ENCODE results near the gene ANKRD13A. TPM values are rescaled to one million over a fixed set of nuclear protein-coding genes. Genes with fewer than 3 reads are reported as not detected.
"Not testable (repeated sequence)": the region's sequence is repeated elsewhere in the genome, so short reads cannot be mapped to it uniquely, and the experiment has no call there.

Gene ANKRD13A
- total and polyA plus RNA-seq, 3 experiments from 2014 or later, result 38.1 to 47.1 (median 41.1) TPM

- DNase-seq, result no peak
- Histone ChIP-seq H3K9me3 (ENCODE audit: low read length) (no peaks in the 10 kb centered on the region), H3K27me3 (ENCODE audit: insufficient read depth, low read length, poor library complexity, severe bottlenecking) (no peaks in the 10 kb centered on the region), H3K36me3 (ENCODE audit: insufficient read depth, low read length) (no peaks in the 10 kb centered on the region), H3K4me3 (ENCODE audit: low read length) (no peak overlapping the region), H3K4me1 (ENCODE audit: insufficient read depth, low read length) (peaks cover 57% of the 10 kb centered on the region), H3K27ac (ENCODE audit: low read depth, low read length) (no peak overlapping the region)
- Mint-ChIP-seq H3K9me3 (no peaks in the 10 kb centered on the region), H3K4me1 (peaks cover 64 to 89% (median 85%) of the 10 kb centered on the region in 3 donors), H3K27me3 (no peaks in the 10 kb centered on the region), H3K36me3 (peaks cover 0 to 24% (median 1%) of the 10 kb centered on the region in 3 donors), H3K4me3 (peak overlapping the region in 4 of 7 donors; percentile 32 to 85 (median 44)), H3K27ac (peak overlapping the region; percentile 38 to 94 (median 76))
- ChIA-PET POLR2A (no interaction called here), CTCF (no interaction called here)
Observed at GRCh38 chr12:110002676-110003515, 3.7 kb downstream of the ANKRD13A start.

GRCh38 chr12:110004598-110004997 lies 5.4 kb downstream of the ANKRD13A start:
- Histone ChIP-seq H3K4me3 (ENCODE audit: low read length) (no peak overlapping the region), H3K27ac (ENCODE audit: low read depth, low read length) (no peak overlapping the region)
- no peaks in the 10 kb centered on the region for H3K9me3 Mint-ChIP-seq

DNA sequence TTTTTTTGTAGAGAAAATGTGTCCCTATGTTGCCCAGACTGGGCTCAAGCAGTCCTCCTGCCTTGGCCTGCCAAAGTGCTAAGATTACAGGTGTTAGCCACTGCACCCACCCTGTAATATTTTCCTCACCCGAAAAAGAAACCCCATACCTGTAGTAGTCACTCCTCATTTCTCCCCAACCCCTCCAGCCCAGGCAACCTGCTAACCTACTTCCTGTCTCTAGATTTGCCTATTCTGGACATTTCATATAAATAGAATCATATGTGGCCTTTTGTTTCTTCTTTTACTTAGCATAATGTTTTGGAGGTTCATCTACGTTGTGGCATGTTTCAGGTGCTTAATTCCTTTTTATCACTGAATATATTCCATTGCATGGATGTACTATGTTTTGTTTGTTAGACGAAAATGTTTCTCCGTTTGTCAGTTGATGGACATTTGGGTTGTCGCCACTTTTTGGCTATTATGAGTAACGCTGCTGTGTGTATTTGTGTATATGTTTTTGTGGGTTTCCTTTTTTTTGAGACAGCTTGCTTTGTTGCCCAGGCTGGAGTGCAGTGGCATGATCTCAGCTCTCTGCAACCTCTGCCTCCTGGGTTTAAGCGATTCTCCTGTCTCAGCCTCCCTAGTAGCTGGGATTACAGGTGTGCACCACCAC lies 6.2 kb downstream of the ANKRD13A start:
- Histone ChIP-seq H3K27me3 (ENCODE audit: insufficient read depth, low read length, poor library complexity, severe bottlenecking) (no peaks in the 10 kb centered on the region), H3K9me3 (ENCODE audit: low read length) (no peaks in the 10 kb centered on the region), H3K36me3 (ENCODE audit: insufficient read depth, low read length) (no peaks in the 10 kb centered on the region), H3K4me3 (ENCODE audit: low read length) (no peak overlapping the region), H3K27ac (ENCODE audit: low read depth, low read length) (no peak overlapping the region), H3K4me1 (ENCODE audit: insufficient read depth, low read length) (peaks cover 48% of the 10 kb centered on the region)
- H3K27me3 Mint-ChIP-seq, result no peaks in the 10 kb centered on the region
- peak overlapping the region; percentile 35 to 79 (median 72) for H3K4me3 Mint-ChIP-seq
- POLR2A ChIA-PET, result no interaction called here
- peaks cover 0 to 17% (median 1%) of the 10 kb centered on the region in 3 donors for H3K36me3 Mint-ChIP-seq
- H3K4me1 Mint-ChIP-seq, result peaks cover 60 to 93% (median 92%) of the 10 kb centered on the region in 3 donors
- H3K27ac Mint-ChIP-seq, result peak overlapping the region in 7 of 8 donors; percentile 38 to 91 (median 88)
- CTCF ChIA-PET, result no interaction called here
- no peaks in the 10 kb centered on the region for H3K9me3 Mint-ChIP-seq
- DNase-seq, result no peak

More at GRCh38 chr12:110004598-110004997, 5.4 kb downstream of the ANKRD13A start:
- DNase-seq, result no peak
- Histone ChIP-seq H3K36me3 (ENCODE audit: insufficient read depth, low read length) (no peaks in the 10 kb centered on the region), H3K4me1 (ENCODE audit: insufficient read depth, low read length) (peaks cover 51% of the 10 kb centered on the region), H3K27me3 (ENCODE audit: insufficient read depth, low read length, poor library complexity, severe bottlenecking) (no peaks in the 10 kb centered on the region), H3K9me3 (ENCODE audit: low read length) (no peaks in the 10 kb centered on the region)
- Mint-ChIP-seq H3K27ac (peak overlapping the region in 7 of 8 donors; percentile 27 to 78 (median 61)), H3K36me3 (peaks cover 0 to 21% (median 1%) of the 10 kb centered on the region in 3 donors), H3K4me1 (peaks cover 62 to 92% (median 91%) of the 10 kb centered on the region in 3 donors), H3K27me3 (no peaks in the 10 kb centered on the region), H3K4me3 (peak overlapping the region in 5 of 7 donors; percentile 21 to 74 (median 44))
- ChIA-PET CTCF (no interaction called here), POLR2A (no interaction called here)

GRCh38 chr12:110006115-110006514 lies 6.9 kb downstream of the ANKRD13A start:
- ChIA-PET POLR2A (no interaction called here), CTCF (no interaction called here)
- peaks cover 42% of the 10 kb centered on the region for H3K4me1 ChIP-seq (ENCODE audit: insufficient read depth, low read length)
- H3K36me3 ChIP-seq (ENCODE audit: insufficient read depth, low read length), result no peaks in the 10 kb centered on the region
- H3K9me3 ChIP-seq (ENCODE audit: low read length), result no peaks in the 10 kb centered on the region
- H3K4me1 Mint-ChIP-seq, result peaks cover 60 to 93% (median 92%) of the 10 kb centered on the region in 3 donors
- peak overlapping the region in 3 of 7 donors; percentile 36 to 74 (median 46) for H3K4me3 Mint-ChIP-seq
- H3K27me3 Mint-ChIP-seq, result no peaks in the 10 kb centered on the region
- peaks cover 0 to 19% (median 1%) of the 10 kb centered on the region in 3 donors for H3K36me3 Mint-ChIP-seq
- no peak overlapping the region for H3K27ac ChIP-seq (ENCODE audit: low read depth, low read length)
- H3K27ac Mint-ChIP-seq, result peak overlapping the region in 5 of 8 donors; percentile 11 to 90 (median 39)
- no peak for DNase-seq
- H3K27me3 ChIP-seq (ENCODE audit: insufficient read depth, low read length, poor library complexity, severe bottlenecking), result no peaks in the 10 kb centered on the region
- H3K9me3 Mint-ChIP-seq, result no peaks in the 10 kb centered on the region
- no peak overlapping the region for H3K4me3 ChIP-seq (ENCODE audit: low read length)

DNA sequence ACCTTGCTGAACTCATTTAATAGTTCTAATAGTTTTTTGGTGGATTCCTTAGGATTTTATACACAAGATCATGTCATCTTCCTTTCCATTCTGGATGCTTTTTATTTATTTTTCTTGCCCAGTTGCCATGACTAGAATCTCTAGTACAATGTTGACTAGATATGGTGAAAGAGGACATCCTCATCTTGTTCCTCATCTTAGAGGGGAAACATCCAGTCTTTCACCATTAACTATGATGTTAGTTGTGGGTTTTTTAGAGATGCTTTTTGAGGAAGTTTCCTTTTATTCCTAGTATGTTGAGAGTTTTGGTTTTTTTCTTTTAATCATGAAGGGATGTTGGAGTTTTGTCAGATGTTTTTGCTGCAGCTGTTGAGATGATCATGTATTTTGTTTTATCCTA lies 8.7 kb downstream of the ANKRD13A start:
- Histone ChIP-seq H3K4me1 (ENCODE audit: insufficient read depth, low read length) (peaks cover 28% of the 10 kb centered on the region), H3K9me3 (ENCODE audit: low read length) (no peaks in the 10 kb centered on the region), H3K4me3 (ENCODE audit: low read length) (no peak overlapping the region), H3K27ac (ENCODE audit: low read depth, low read length) (no peak overlapping the region), H3K36me3 (ENCODE audit: insufficient read depth, low read length) (peaks cover 4% of the 10 kb centered on the region), H3K27me3 (ENCODE audit: insufficient read depth, low read length, poor library complexity, severe bottlenecking) (no peaks in the 10 kb centered on the region)
- CTCF ChIA-PET, result no interaction called here
- Mint-ChIP-seq H3K36me3 (peaks cover 0 to 26% (median 1%) of the 10 kb centered on the region in 3 donors), H3K9me3 (no peaks in the 10 kb centered on the region), H3K4me3 (peak overlapping the region in 2 of 7 donors; percentile 2 to 14), H3K27me3 (no peaks in the 10 kb centered on the region), H3K27ac (peak overlapping the region in 5 of 8 donors; percentile 20 to 66 (median 46)), H3K4me1 (peaks cover 65 to 95% (median 94%) of the 10 kb centered on the region in 3 donors)
- DNase-seq, result no peak
- POLR2A ChIA-PET, result no interaction called here

DNA sequence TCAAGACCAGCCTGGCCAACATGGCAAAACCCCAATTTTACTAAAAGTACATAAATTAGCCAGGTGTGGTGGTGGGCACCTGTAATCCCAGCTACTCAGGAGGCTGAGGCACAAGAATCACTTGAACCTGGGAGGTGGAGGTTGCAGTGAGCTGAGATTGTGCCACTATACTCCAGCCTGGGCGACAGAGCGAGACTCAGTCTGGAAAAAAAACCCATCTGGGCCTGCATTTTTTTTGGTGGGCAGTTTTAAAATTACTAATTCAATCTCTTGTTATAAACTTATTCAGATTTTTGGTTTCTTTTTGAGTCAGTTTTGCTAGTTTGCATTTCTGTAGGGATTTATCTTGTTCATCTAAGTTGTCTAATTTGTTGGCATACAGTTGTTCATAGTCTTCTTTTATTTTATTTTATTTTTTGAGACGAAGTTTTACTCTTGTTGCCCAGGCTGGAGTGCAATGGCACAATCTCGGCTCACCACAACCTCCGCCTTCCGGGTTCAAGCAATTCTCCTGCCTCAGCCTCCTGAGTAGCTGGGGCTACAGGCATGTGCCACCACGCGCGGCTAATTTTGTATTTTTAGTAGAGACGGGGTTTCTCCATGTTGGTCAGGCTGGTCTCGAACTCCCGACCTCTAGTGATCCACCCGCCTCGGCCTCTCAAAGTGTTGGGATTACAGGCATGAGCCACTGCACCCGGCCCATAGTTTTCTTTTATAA lies 9.6 kb downstream of the ANKRD13A start:
- not testable (repeated sequence) for H3K27ac ChIP-seq (ENCODE audit: low read depth, low read length)

GRCh38 chr12:110010853-110011723 lies 11.9 kb downstream of the ANKRD13A start:
- peak overlapping the region; percentile 66 to 94 (median 88) for H3K27ac Mint-ChIP-seq
- H3K9me3 Mint-ChIP-seq, result no peaks in the 10 kb centered on the region
- peak overlapping the region; percentile 43 to 81 (median 70) for H3K4me3 Mint-ChIP-seq
- no peak for DNase-seq
- Histone ChIP-seq H3K27ac (ENCODE audit: low read depth, low read length) (no peak overlapping the region), H3K9me3 (ENCODE audit: low read length) (no peaks in the 10 kb centered on the region), H3K4me1 (ENCODE audit: insufficient read depth, low read length) (peaks cover 14% of the 10 kb centered on the region), H3K4me3 (ENCODE audit: low read length) (no peak overlapping the region), H3K36me3 (ENCODE audit: insufficient read depth, low read length) (peaks cover 10% of the 10 kb centered on the region), H3K27me3 (ENCODE audit: insufficient read depth, low read length, poor library complexity, severe bottlenecking) (no peaks in the 10 kb centered on the region)
- H3K4me1 Mint-ChIP-seq, result peaks cover 52 to 76% (median 75%) of the 10 kb centered on the region in 3 donors
- peaks cover 0 to 42% (median 5%) of the 10 kb centered on the region in 3 donors for H3K36me3 Mint-ChIP-seq
- H3K27me3 Mint-ChIP-seq, result no peaks in the 10 kb centered on the region
- CTCF ChIA-PET, result interaction anchor here (0.7 kb wide), 1 partner anchor 71 kb away, joined by 3 read pairs; no protein-coding TSS in a partner anchor
- POLR2A ChIA-PET, result no interaction called here

More for the DNA sequence above, 9.6 kb downstream of the ANKRD13A start:
- H3K9me3 Mint-ChIP-seq; DNase-seq; CTCF ChIA-PET; H3K4me3 ChIP-seq (ENCODE audit: low read length); POLR2A ChIA-PET; H3K9me3 ChIP-seq (ENCODE audit: low read length); H3K27me3 Mint-ChIP-seq; H3K27me3 ChIP-seq (ENCODE audit: insufficient read depth, low read length, poor library complexity, severe bottlenecking): not testable (repeated sequence)
- peak overlapping the region in 1 of 7 donors; percentile 2 for H3K4me3 Mint-ChIP-seq
- H3K36me3 Mint-ChIP-seq, result peaks cover 0 to 30% (median 1%) of the 10 kb centered on the region in 3 donors
- peaks cover 58 to 87% (median 86%) of the 10 kb centered on the region in 3 donors for H3K4me1 Mint-ChIP-seq
- H3K36me3 ChIP-seq (ENCODE audit: insufficient read depth, low read length), result peaks cover 10% of the 10 kb centered on the region
- H3K27ac Mint-ChIP-seq, result peak overlapping the region in 3 of 8 donors; percentile 1 to 66 (median 53)
- peaks cover 21% of the 10 kb centered on the region for H3K4me1 ChIP-seq (ENCODE audit: insufficient read depth, low read length)

All from CD8-positive, alpha-beta memory T cell (primary cell).